NB4 (cell line): ENCODE measurements around the gene PROSER2.

Experiments used
- MAX ChIP-seq: IDR thresholded peaks from 2 replicates; pipeline ENCODE4 v1.6.1; 2011; ENCODE audit warnings: low read depth, low read length
- TF ChIP-seq, protein P1 (sequence below): IDR thresholded peaks from one replicate; pipeline ENCODE4 v1.5.1; 2012; ENCODE audit warnings: low read depth, low read length

DNA sequence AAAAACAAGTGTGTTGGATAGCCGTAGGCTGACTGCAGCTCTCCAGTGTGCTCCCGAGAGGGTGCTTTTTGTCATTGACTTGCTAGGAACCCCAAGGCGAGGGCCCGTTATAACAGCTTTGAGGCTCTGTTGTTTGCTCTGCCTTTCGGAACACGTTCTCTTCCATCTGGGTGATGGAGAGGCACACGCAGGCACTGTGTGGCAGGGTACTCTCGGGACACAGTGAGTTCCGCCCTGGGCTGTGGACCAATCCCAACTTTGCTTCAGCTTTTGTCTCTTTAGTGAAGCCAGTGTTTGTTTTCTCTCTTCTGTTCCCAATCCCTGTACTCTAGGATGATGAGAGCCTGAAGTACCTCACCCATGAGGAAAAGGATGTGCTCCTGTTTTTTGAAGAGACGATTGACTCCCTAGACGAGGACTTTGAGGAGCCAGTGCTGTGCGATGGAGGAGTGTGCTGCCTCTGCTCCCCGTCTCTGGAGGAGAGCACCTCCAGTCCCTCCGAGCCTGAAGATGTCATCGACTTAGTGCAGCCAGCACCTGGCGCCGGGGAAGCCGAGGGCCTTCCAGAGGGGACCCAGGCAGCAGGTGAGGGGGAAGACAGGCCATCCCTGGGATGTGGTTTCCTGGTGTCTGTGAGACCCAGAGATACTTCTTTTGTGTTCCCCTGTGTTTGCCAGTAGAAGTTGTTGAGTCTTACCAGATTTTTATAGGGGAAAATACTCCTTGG, 43.2 kb downstream of the PROSER2 start:
- no peak for TF ChIP-seq MAX
- TF ChIP-seq, protein P1, sequence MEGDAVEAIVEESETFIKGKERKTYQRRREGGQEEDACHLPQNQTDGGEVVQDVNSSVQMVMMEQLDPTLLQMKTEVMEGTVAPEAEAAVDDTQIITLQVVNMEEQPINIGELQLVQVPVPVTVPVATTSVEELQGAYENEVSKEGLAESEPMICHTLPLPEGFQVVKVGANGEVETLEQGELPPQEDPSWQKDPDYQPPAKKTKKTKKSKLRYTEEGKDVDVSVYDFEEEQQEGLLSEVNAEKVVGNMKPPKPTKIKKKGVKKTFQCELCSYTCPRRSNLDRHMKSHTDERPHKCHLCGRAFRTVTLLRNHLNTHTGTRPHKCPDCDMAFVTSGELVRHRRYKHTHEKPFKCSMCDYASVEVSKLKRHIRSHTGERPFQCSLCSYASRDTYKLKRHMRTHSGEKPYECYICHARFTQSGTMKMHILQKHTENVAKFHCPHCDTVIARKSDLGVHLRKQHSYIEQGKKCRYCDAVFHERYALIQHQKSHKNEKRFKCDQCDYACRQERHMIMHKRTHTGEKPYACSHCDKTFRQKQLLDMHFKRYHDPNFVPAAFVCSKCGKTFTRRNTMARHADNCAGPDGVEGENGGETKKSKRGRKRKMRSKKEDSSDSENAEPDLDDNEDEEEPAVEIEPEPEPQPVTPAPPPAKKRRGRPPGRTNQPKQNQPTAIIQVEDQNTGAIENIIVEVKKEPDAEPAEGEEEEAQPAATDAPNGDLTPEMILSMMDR: no peak
